Measurements from ENCODE around the gene STX8. TPM values are rescaled to one million over a fixed set of nuclear protein-coding genes. Genes with fewer than 3 reads are reported as not detected.

The STX8 gene
- total and polyA plus RNA-seq, 8 donors, result 21.6 to 559 (median 75.0) TPM

GRCh38 chr17:9531034-9531433, 44.6 kb downstream of the STX8 start:
- H3K4me3 ChIP-seq, result no peak overlapping the region
- intact Hi-C loops (cut with DNase I; ENCODE audit: low total_unique reads), result no loop called here

GRCh38 chr17:9529033-9529700, 46.5 kb downstream of the STX8 start:
- no peaks in the 10 kb centered on the region for H3K36me3 ChIP-seq
- intact Hi-C loops (cut with DNase I; ENCODE audit: low total_unique reads), result loop anchor here (10.0 kb wide), 1 partner anchor 534 kb away; no protein-coding TSS in a partner anchor
- no peaks in the 10 kb centered on the region for H3K9me3 ChIP-seq
- peak in 1 of 2 donors; percentile 40 for DNase-seq
- TF ChIP-seq POLR2AphosphoS5 (IDR thresholded peaks at IDR 0.05) (no peak), EP300 (IDR thresholded peaks at IDR 0.05) (no peak), POLR2A (IDR thresholded peaks at IDR 0.05) (no peak), CTCF (IDR thresholded peaks at IDR 0.05) (peak in 1 of 7 experiments; percentile 7)
- H3K27ac ChIP-seq, result no peak overlapping the region
- peaks cover 0 to 8% (median 3%) of the 10 kb centered on the region in 4 donors for H3K4me1 ChIP-seq
- WGBS, 5 donors, result 59 to 88% (median 67%) methylated on average over 4 to 5 of the region's 5 CpGs
- no peak overlapping the region for H3K4me3 ChIP-seq
- no peaks in the 10 kb centered on the region for H3K27me3 ChIP-seq

More at GRCh38 chr17:9531034-9531433, 44.6 kb downstream of the STX8 start:
- DNase-seq, result peak in 1 of 2 donors; percentile 25
- Histone ChIP-seq H3K27me3 (no peaks in the 10 kb centered on the region), H3K9me3 (no peaks in the 10 kb centered on the region), H3K36me3 (no peaks in the 10 kb centered on the region), H3K4me1 (peaks cover 0 to 8% (median 3%) of the 10 kb centered on the region in 4 donors), H3K27ac (no peak overlapping the region)
- WGBS, 5 donors, result 22 to 39% (median 26%) methylated on average over 2 of the region's 2 CpGs
- no peak for TF ChIP-seq POLR2A (IDR thresholded peaks at IDR 0.05)
- TF ChIP-seq EP300 (IDR thresholded peaks at IDR 0.05), result no peak
- TF ChIP-seq CTCF (IDR thresholded peaks at IDR 0.05), result no peak
- TF ChIP-seq POLR2AphosphoS5 (IDR thresholded peaks at IDR 0.05), result no peak

GRCh38 chr17:9527788-9528187, 47.8 kb downstream of the STX8 start:
- DNase-seq, result no peak
- Histone ChIP-seq H3K27me3 (no peaks in the 10 kb centered on the region), H3K36me3 (no peaks in the 10 kb centered on the region), H3K4me1 (peaks cover 0 to 8% (median 3%) of the 10 kb centered on the region in 4 donors), H3K9me3 (no peaks in the 10 kb centered on the region), H3K27ac (no peak overlapping the region), H3K4me3 (no peak overlapping the region)
- 52 to 60% (median 53%) methylated on average over 3 of the region's 3 CpGs for WGBS, 5 donors
- no peak for TF ChIP-seq EP300 (IDR thresholded peaks at IDR 0.05)
- no peak for TF ChIP-seq CTCF (IDR thresholded peaks at IDR 0.05)
- TF ChIP-seq POLR2A (IDR thresholded peaks at IDR 0.05), result no peak
- TF ChIP-seq POLR2AphosphoS5 (IDR thresholded peaks at IDR 0.05), result no peak
- intact Hi-C loops (cut with DNase I; ENCODE audit: low total_unique reads), result loop anchor here (10.0 kb wide), 1 partner anchor 533 kb away; no protein-coding TSS in a partner anchor

GRCh38 chr17:9522074-9522473, 53.5 kb downstream of the STX8 start:
- TF ChIP-seq POLR2AphosphoS5 (IDR thresholded peaks at IDR 0.05) (no peak), CTCF (IDR thresholded peaks at IDR 0.05) (peak in 3 of 7 experiments; percentile 18 to 31 (median 27))
- WGBS, 5 donors, result 43 to 59% (median 54%) methylated on average over 4 of the region's 4 CpGs
- peak in 1 of 2 donors; percentile 79 for DNase-seq
- peaks cover 0 to 13% (median 5%) of the 10 kb centered on the region in 4 donors for H3K4me1 ChIP-seq
- no peaks in the 10 kb centered on the region for H3K27me3 ChIP-seq
- no peak overlapping the region for H3K27ac ChIP-seq
- H3K9me3 ChIP-seq, result no peaks in the 10 kb centered on the region
- no peaks in the 10 kb centered on the region for H3K36me3 ChIP-seq
- H3K4me3 ChIP-seq, result no peak overlapping the region
- intact Hi-C loops (cut with DNase I; ENCODE audit: low total_unique reads), result loop anchor here (10.0 kb wide), 1 partner anchor 527 kb away; no protein-coding TSS in a partner anchor

Measured in stomach (tissue), 9 donors.